Esophagus (tissue), 2 donors: Measurements from ENCODE around the gene IGIP. TPM values are rescaled to one million over a fixed set of nuclear protein-coding genes. Genes with fewer than 3 reads are reported as not detected.

Source experiments
- H3K27ac ChIP-seq, 2 donors: one replicate each; pipeline ENCODE4 v1.5.1; 2013; ENCODE audit warnings: low read depth in 2 of 2, mild to moderate bottlenecking in 2 of 2, inconsistent platforms in 1 of 2, low read length in 1 of 2, moderate library complexity in 1 of 2
- H3K27me3 ChIP-seq, 2 donors: one replicate each; pipeline ENCODE4 v1.6.1; 2013; ENCODE audit warnings: low read length in 2 of 2, control low read depth in 1 of 2, mild to moderate bottlenecking in 1 of 2; ENCODE audit not compliant: insufficient read depth in 2 of 2, control insufficient read depth in 1 of 2
- H3K36me3 ChIP-seq, 2 donors: one replicate each; pipeline ENCODE4 v1.6.1; 2013; ENCODE audit warnings: low read length in 1 of 2; ENCODE audit not compliant: control insufficient read depth in 2 of 2, insufficient read depth in 2 of 2
- H3K4me1 ChIP-seq, 2 donors: one replicate each; pipeline ENCODE4 v1.6.1; 2013; ENCODE audit warnings: low read length in 1 of 2; ENCODE audit not compliant: control insufficient read depth in 2 of 2, insufficient read depth in 2 of 2
- H3K4me3 ChIP-seq, 2 donors: one replicate each; pipeline ENCODE4 v1.5.1; 2013; ENCODE audit warnings: low read length in 2 of 2, mild to moderate bottlenecking in 2 of 2, low read depth in 1 of 2, moderate library complexity in 1 of 2
- H3K9me3 ChIP-seq, 2 donors: one replicate each; pipeline ENCODE4 v1.6.1; 2013; ENCODE audit warnings: mild to moderate bottlenecking in 2 of 2, low read depth in 1 of 2, low read length in 1 of 2, moderate library complexity in 1 of 2; ENCODE audit not compliant: control insufficient read depth in 2 of 2, insufficient read depth in 1 of 2
- whole genome bisulfite sequencing, 2 donors: extraction: QIAGEN DNeasy Blood & Tissue Kit; methylation state at CpG; one replicate each; pipeline ENCODE4 v1.1.7; 2013; 5-methylcytosine and 5-hydroxymethylcytosine counted together
- polyA plus RNA-seq, 2 donors: library from polyadenylated mRNA; stranded (reverse); fragments of 200-250 nt; gene quantifications; one replicate each; pipeline ENCODE4 v1.2.3, GENCODE V29; 2013
- donor health status: healthy with polysubstance abuse.
- donor health status: Bipolar disorder and iron deficiency.

Gene IGIP
- polyA plus RNA-seq, 2 donors, result 2.3 to 3.8 TPM

- peaks cover 3 to 8% of the 10 kb centered on the region in 2 donors for H3K4me1 ChIP-seq
- WGBS, 2 donors, result 91 to 93% methylated on average over 2 of the region's 2 CpGs
- H3K27ac ChIP-seq, result no peak overlapping the region
- no peaks in the 10 kb centered on the region for H3K9me3 ChIP-seq
- no peaks in the 10 kb centered on the region for H3K27me3 ChIP-seq
- H3K4me3 ChIP-seq, result no peak overlapping the region
- no peaks in the 10 kb centered on the region for H3K36me3 ChIP-seq
Observed at GRCh38 chr5:140109759-140110645, 15.7 kb upstream of the IGIP start.

DNA sequence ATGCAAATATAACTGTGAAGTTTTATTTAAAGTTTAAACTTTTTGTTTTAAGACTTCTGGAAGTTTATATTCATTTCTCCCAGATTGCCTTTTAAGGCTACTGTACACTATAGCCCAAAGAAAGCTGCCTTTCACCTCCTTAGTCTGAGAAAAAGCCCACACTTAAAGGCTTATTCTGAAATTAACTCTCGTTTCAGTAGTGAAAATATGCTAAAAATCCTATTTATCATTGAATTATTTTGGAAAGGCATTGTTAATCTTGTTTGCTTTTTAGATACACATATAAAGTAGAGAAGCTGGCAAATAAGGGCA lies 15.1 kb upstream of the IGIP start:
- Histone ChIP-seq H3K9me3 (no peaks in the 10 kb centered on the region), H3K27me3 (no peaks in the 10 kb centered on the region), H3K4me1 (peaks cover 3 to 8% of the 10 kb centered on the region in 2 donors), H3K4me3 (no peak overlapping the region), H3K27ac (no peak overlapping the region), H3K36me3 (no peaks in the 10 kb centered on the region)
- WGBS, 2 donors, result 70 to 76% methylated on average over 1 of the region's 1 CpG

DNA sequence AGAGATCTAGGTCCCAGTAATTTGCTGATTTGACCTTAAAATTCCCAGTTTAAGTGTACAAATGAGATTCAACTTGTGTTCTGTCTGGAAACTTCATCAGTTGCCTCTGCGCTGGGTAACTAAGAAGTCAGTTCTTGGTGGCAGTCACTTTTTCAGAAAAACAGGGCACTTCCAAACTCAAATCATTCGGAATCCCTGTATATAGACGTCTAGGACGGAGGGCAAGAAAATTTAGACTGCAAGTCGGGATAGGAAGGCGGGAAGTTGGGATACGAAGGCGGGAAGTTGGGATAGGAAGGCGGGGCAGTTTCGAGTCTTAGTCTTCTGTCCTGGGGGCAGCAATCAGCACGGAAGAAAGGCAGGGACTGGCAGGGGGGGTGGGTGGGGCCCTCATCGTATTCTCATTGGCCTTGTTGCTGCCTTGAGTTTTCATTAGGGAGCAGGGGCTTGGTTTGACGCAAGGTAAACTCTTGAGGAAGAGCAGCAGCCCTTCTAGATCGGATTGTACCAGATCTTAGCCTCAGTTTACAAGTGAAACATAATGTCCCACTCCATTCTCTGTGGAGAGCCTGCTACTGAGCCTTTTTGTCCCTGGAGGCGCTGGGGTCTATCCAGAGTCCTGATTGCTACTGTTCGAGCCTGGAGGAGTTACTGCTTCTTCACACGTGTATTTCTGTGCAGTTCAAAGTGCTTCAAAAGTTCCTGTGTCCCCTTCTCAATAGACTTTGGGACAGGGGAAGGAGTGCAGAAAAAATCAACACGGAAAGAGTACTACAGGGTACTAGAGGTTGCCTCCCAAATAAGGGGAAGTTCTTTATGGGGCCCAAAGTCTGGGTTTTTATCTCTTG lies 14.5 kb upstream of the IGIP start:
- H3K4me1 ChIP-seq, result peaks cover 3 to 8% of the 10 kb centered on the region in 2 donors
- H3K36me3 ChIP-seq, result no peaks in the 10 kb centered on the region

GRCh38 chr5:140111859-140112551 lies 13.7 kb upstream of the IGIP start:
- peaks cover 3 to 7% of the 10 kb centered on the region in 2 donors for H3K4me1 ChIP-seq
- H3K27ac ChIP-seq, result no peak overlapping the region
- H3K4me3 ChIP-seq, result no peak overlapping the region
- H3K27me3 ChIP-seq, result no peaks in the 10 kb centered on the region
- H3K36me3 ChIP-seq, result no peaks in the 10 kb centered on the region
- H3K9me3 ChIP-seq, result no peaks in the 10 kb centered on the region
- WGBS, 2 donors, result 70 to 77% methylated on average over 8 of the region's 8 CpGs

More for the DNA sequence above, 14.5 kb upstream of the IGIP start:
- WGBS, 2 donors, result 75 to 79% methylated on average over 18 of the region's 18 CpGs
- Histone ChIP-seq H3K27me3 (no peaks in the 10 kb centered on the region), H3K4me3 (no peak overlapping the region), H3K9me3 (no peaks in the 10 kb centered on the region), H3K27ac (no peak overlapping the region)

DNA sequence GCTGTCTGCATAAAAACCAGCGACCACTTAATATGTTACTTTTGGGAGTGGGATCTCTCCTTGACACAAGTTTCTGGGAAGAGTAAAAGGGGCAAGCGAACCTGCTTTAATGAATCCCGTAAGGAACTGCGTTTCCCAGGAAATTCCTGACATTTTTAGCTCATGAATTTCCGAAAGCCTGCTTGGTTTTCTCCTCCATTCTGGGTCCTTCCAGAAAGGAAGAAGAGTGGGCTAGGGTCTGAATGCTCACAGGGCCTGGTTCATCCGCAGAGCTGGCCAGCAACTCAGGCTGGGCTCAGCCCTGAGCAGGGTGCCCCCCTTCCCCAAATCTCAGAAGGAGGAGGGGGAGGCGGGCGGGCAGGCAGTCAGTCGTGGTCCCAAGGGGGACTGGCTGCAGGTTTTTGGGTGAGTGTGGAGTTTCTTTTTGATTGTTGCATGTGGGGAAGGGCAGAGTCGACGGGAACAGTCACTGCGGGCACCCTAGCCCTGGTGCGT lies 13.0 kb upstream of the IGIP start:
- peak overlapping the region in 1 of 2 donors; percentile 7 for H3K27ac ChIP-seq
- no peaks in the 10 kb centered on the region for H3K36me3 ChIP-seq

GRCh38 chr5:140113180-140113698 lies 12.5 kb upstream of the IGIP start:
- H3K27ac ChIP-seq, result peak overlapping the region; percentile 88 to 97
- peaks cover 3 to 4% of the 10 kb centered on the region in 2 donors for H3K4me1 ChIP-seq
- H3K9me3 ChIP-seq, result no peaks in the 10 kb centered on the region
- H3K27me3 ChIP-seq, result no peaks in the 10 kb centered on the region
- 1 to 2% methylated on average over 18 to 28 of the region's 28 CpGs for WGBS, 2 donors
- H3K4me3 ChIP-seq, result peak overlapping the region; percentile 86 to 90
- H3K36me3 ChIP-seq, result no peaks in the 10 kb centered on the region

More for the DNA sequence above, 13.0 kb upstream of the IGIP start:
- Histone ChIP-seq H3K4me3 (peak overlapping the region; percentile 86 to 90), H3K4me1 (peaks cover 3 to 4% of the 10 kb centered on the region in 2 donors), H3K9me3 (no peaks in the 10 kb centered on the region), H3K27me3 (no peaks in the 10 kb centered on the region)
- 29 to 31% methylated on average over 12 to 13 of the region's 13 CpGs for WGBS, 2 donors

GRCh38 chr5:140113699-140114263 lies 12.0 kb upstream of the IGIP start, which contains the start of gene PURA:
Gene PURA (plus strand): TSS chr5:140114109. CDS start chr5:140114182, 73 bp downstream.
- no peaks in the 10 kb centered on the region for H3K27me3 ChIP-seq
- WGBS, 2 donors, result 1% methylated on average over 44 to 60 of the region's 60 CpGs
- H3K9me3 ChIP-seq, result no peaks in the 10 kb centered on the region
- no peaks in the 10 kb centered on the region for H3K36me3 ChIP-seq
- H3K4me3 ChIP-seq, result peak within 1 kb of the TSS; percentile 86 to 90
- peaks cover 3 to 4% of the 10 kb centered on the region in 2 donors for H3K4me1 ChIP-seq
- H3K27ac ChIP-seq, result peak within 1 kb of the TSS; percentile 88 to 97

GRCh38 chr5:140114341-140115185 lies 11.2 kb upstream of the IGIP start:
- WGBS, 2 donors, result 1 to 3% methylated on average over 58 to 65 of the region's 65 CpGs
- Histone ChIP-seq H3K27ac (peak overlapping the region; percentile 88 to 97), H3K36me3 (no peaks in the 10 kb centered on the region), H3K27me3 (no peaks in the 10 kb centered on the region), H3K9me3 (no peaks in the 10 kb centered on the region), H3K4me3 (peak overlapping the region; percentile 86 to 90), H3K4me1 (no peaks in the 10 kb centered on the region)
